Left ventricle myocardium inferior (tissue), 1 donor: ENCODE data around the gene NFAM1. TPM values are rescaled to one million over a fixed set of nuclear protein-coding genes. Genes with fewer than 3 reads are reported as not detected.

Experiments used
- DNase-seq: peaks from one replicate; pipeline ENCODE4 v3.0.0-alpha.2; 2020
- H3K27ac ChIP-seq: fragments of 200-600 bp; replicated peaks from 2 replicates; pipeline ENCODE4 v1.8.0; 2021
- H3K27me3 ChIP-seq: fragments of 200-600 bp; 2 replicates; pipeline ENCODE4 v1.8.0; 2021; ENCODE audit warnings: low read depth
- H3K36me3 ChIP-seq: fragments of 200-600 bp; 2 replicates; pipeline ENCODE4 v1.8.0; 2021
- H3K4me1 ChIP-seq: fragments of 200-600 bp; 2 replicates; pipeline ENCODE4 v1.8.0; 2021
- H3K4me3 ChIP-seq: fragments of 200-600 bp; 2 replicates; pipeline ENCODE4 v1.8.0; 2021; ENCODE audit warnings: mild to moderate bottlenecking, moderate library complexity
- H3K9me3 ChIP-seq: fragments of 200-600 bp; replicated peaks from 2 replicates; pipeline ENCODE4 v1.8.0; 2021
- intact Hi-C: fragments of 100-400 bp; cut with micrococcal nuclease; formaldehyde crosslinking; loops from one replicate; pipeline ENCODE4 v1.11.0; 2022
- total RNA-seq: library from RNA; stranded (reverse); fragmentation: NEBNext Ultra II Directional; extraction: Animal tissue kit (Norgen Biotek cat#: 25700); gene quantifications from one replicate; pipeline ENCODE4 v1.2.1, GENCODE V29; 2021
- TF ChIP-seq, protein P1 (sequence below): fragments of 200-600 bp; IDR thresholded peaks from 2 replicates; pipeline ENCODE4 v1.8.0; 2021; ENCODE audit warnings: antibody characterized with exemption, mild to moderate bottlenecking, borderline replicate concordance
- donor health status: DM: no; HTN: yes; CAD: no; lungs with severe emphysema.

NFAM1 gene
- total RNA-seq, 1 donor from 2014 or later, result 1.2 TPM

GRCh38 chr22:42414021-42414420 lies 18.2 kb downstream of the NFAM1 start:
- Histone ChIP-seq H3K4me1 (peaks cover 6% of the 10 kb centered on the region), H3K27ac (no peak overlapping the region), H3K27me3 (peaks cover 23% of the 10 kb centered on the region), H3K36me3 (no peaks in the 10 kb centered on the region), H3K4me3 (no peak overlapping the region), H3K9me3 (no peaks in the 10 kb centered on the region)
- intact Hi-C loops, result no loop called here
- DNase-seq, result no peak
- TF ChIP-seq, protein P1, sequence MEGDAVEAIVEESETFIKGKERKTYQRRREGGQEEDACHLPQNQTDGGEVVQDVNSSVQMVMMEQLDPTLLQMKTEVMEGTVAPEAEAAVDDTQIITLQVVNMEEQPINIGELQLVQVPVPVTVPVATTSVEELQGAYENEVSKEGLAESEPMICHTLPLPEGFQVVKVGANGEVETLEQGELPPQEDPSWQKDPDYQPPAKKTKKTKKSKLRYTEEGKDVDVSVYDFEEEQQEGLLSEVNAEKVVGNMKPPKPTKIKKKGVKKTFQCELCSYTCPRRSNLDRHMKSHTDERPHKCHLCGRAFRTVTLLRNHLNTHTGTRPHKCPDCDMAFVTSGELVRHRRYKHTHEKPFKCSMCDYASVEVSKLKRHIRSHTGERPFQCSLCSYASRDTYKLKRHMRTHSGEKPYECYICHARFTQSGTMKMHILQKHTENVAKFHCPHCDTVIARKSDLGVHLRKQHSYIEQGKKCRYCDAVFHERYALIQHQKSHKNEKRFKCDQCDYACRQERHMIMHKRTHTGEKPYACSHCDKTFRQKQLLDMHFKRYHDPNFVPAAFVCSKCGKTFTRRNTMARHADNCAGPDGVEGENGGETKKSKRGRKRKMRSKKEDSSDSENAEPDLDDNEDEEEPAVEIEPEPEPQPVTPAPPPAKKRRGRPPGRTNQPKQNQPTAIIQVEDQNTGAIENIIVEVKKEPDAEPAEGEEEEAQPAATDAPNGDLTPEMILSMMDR, result no peak

DNA sequence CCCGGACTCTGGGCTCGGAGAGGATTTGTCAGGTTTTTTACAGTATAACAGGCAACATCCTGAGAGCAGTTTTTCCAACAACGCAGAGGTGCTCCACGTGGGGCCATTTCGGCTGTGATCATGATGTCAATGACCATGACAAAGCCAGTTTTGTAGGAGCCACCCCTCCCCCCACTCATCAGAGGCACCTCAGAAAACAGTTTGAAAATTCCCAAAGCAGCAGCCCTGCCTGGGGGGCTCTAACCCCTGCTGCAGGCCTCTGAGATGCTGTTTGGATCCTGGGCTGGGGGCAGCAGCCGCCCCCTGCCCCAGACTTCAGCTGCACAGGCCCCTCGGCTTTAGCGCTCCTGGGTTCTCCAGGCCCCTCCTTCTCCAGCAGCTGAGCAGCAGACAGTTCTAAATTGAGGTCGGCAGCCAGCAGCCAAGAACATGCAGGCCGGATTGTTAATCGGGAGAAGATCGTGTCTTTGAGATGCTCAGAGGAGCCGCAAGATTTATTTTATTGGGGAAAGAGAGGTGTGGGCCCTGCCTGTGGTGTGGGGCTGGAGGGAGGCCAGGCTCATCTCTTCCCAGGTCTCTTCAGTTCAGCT lies 19.4 kb downstream of the NFAM1 start:
- TF ChIP-seq, protein P1, result no peak
- Histone ChIP-seq H3K9me3 (no peaks in the 10 kb centered on the region), H3K4me3 (no peak overlapping the region), H3K36me3 (no peaks in the 10 kb centered on the region), H3K27ac (no peak overlapping the region), H3K4me1 (peaks cover 6% of the 10 kb centered on the region), H3K27me3 (peaks cover 24% of the 10 kb centered on the region)
- no peak for DNase-seq
- intact Hi-C loops, result no loop called here

DNA sequence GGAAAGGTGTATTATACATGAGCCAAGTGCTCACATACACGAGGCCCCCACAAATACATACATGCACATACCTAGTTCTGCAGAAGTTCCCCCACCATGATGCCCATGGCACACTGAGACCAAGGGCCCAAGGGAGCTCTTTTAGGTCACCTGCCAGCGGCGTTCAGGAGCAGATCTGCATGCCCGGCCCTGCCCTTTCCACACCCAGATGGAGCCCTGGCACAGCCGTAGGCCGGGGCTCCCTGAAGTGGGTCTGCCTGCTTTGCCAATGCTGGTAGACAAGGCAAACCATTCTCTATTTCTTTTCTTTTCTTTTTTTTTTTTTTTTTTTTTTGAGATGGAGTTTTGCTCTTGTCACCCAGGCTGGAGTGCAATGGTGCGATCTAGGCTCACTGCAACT lies 21.5 kb downstream of the NFAM1 start:
- Histone ChIP-seq H3K4me3 (no peak overlapping the region), H3K36me3 (no peaks in the 10 kb centered on the region), H3K27me3 (peaks cover 25% of the 10 kb centered on the region), H3K4me1 (peaks cover 6% of the 10 kb centered on the region), H3K9me3 (no peaks in the 10 kb centered on the region), H3K27ac (no peak overlapping the region)
- TF ChIP-seq, protein P1, result no peak
- intact Hi-C loops, result no loop called here
- no peak for DNase-seq

GRCh38 chr22:42408810-42409529 lies 23.2 kb downstream of the NFAM1 start:
- Histone ChIP-seq H3K9me3 (no peaks in the 10 kb centered on the region), H3K4me1 (peaks cover 6% of the 10 kb centered on the region), H3K36me3 (no peaks in the 10 kb centered on the region), H3K4me3 (no peak overlapping the region), H3K27ac (no peak overlapping the region), H3K27me3 (peaks cover 36% of the 10 kb centered on the region)
- intact Hi-C loops, result no loop called here
- TF ChIP-seq, protein P1, result no peak
- DNase-seq, result no peak

GRCh38 chr22:42408276-42408675 lies 23.9 kb downstream of the NFAM1 start:
- no peak for DNase-seq
- no peaks in the 10 kb centered on the region for H3K36me3 ChIP-seq
- no peak overlapping the region for H3K4me3 ChIP-seq
- peaks cover 43% of the 10 kb centered on the region for H3K27me3 ChIP-seq
- TF ChIP-seq, protein P1, result no peak
- H3K9me3 ChIP-seq, result no peaks in the 10 kb centered on the region
- no peak overlapping the region for H3K27ac ChIP-seq
- intact Hi-C loops, result no loop called here
- peaks cover 6% of the 10 kb centered on the region for H3K4me1 ChIP-seq
